HG03066 (cell line): ENCODE data around the gene GPT2.

Experiments used
- ATAC-seq: cut with Tn5 transposase; IDR thresholded peaks from one replicate; pipeline ENCODE4 v1.9.1; 2021; ENCODE audit warnings: low read depth; ENCODE audit not compliant: unreplicated experiment

The GPT2 gene

GRCh38 chr16:46895399-46896313, 11.5 kb downstream of the GPT2 start:
- no peak for ATAC-seq

- ATAC-seq = no peak
These were observed 12.3 kb downstream of the GPT2 start for GRCh38 chr16:46896314-46896968.

- ATAC-seq = no peak
These were observed 13.3 kb downstream of the GPT2 start for GRCh38 chr16:46897471-46897870.

- no peak for ATAC-seq
These were observed 13.8 kb downstream of the GPT2 start for GRCh38 chr16:46898006-46898405.

GRCh38 chr16:46899443-46900143, 15.4 kb downstream of the GPT2 start:
- no peak for ATAC-seq

GRCh38 chr16:46900455-46901235, 16.5 kb downstream of the GPT2 start:
- no peak for ATAC-seq

- no peak for ATAC-seq
These were observed 17.5 kb downstream of the GPT2 start for GRCh38 chr16:46901709-46902108.

GRCh38 chr16:46903255-46903905, 19.2 kb downstream of the GPT2 start:
- ATAC-seq = no peak

GRCh38 chr16:46904471-46904870, 20.3 kb downstream of the GPT2 start:
- no peak for ATAC-seq

GRCh38 chr16:46906360-46907060, 22.3 kb downstream of the GPT2 start:
- no peak for ATAC-seq

GRCh38 chr16:46907061-46907774, 23.1 kb downstream of the GPT2 start:
- no peak for ATAC-seq

GRCh38 chr16:46908540-46909372, 24.6 kb downstream of the GPT2 start:
- ATAC-seq = no peak

- peak; percentile 68 for ATAC-seq
These were observed 26.9 kb downstream of the GPT2 start for GRCh38 chr16:46911038-46911437.

- no peak for ATAC-seq
These were observed 27.5 kb downstream of the GPT2 start for GRCh38 chr16:46911650-46912049.

GRCh38 chr16:46914556-46915201, 30.5 kb downstream of the GPT2 start:
- ATAC-seq = no peak

GRCh38 chr16:46915483-46916025, 31.4 kb downstream of the GPT2 start:
- ATAC-seq = no peak

GRCh38 chr16:46916980-46917379, 32.8 kb downstream of the GPT2 start:
- no peak for ATAC-seq
